ENCODE measurements around the gene PTGER2. TPM values are rescaled to one million over a fixed set of nuclear protein-coding genes. Genes with fewer than 3 reads are reported as not detected.

Gene PTGER2
- polyA plus RNA-seq, 1 donor (not counting 4 experiments of a cell fraction or from before 2014, with no cell fraction given): 0.28 TPM

- Histone ChIP-seq H3K79me2 (ENCODE audit: control insufficient read depth, insufficient read depth, low read length) (no peaks in the 10 kb centered on the region), H3K9me3 (ENCODE audit: control insufficient read depth, low read depth, low read length) (no peaks in the 10 kb centered on the region), H2AFZ (ENCODE audit: control insufficient read depth, low read length) (no peak overlapping the region), H3K36me3 (ENCODE audit: control insufficient read depth in 2 of 2, extremely low read depth in 1 of 2, insufficient read depth in 2 of 2, low read length in 2 of 2) (no peaks in the 10 kb centered on the region), H3K4me2 (ENCODE audit: control insufficient read depth, extremely low read depth, insufficient read depth, low read depth, low read length) (no peak overlapping the region), H3K27ac (ENCODE audit: control insufficient read depth, insufficient read depth, low read length) (no peak overlapping the region), H3K27me3 (ENCODE audit: control insufficient read depth, extremely low read depth, insufficient read depth, low read length) (no peaks in the 10 kb centered on the region), H3K9me1 (ENCODE audit: control insufficient read depth, extremely low read depth, insufficient read depth, low read length) (no peaks in the 10 kb centered on the region), H4K20me1 (ENCODE audit: control insufficient read depth, extremely low read depth, insufficient read depth, low read length) (no peaks in the 10 kb centered on the region), H3K4me1 (ENCODE audit: control insufficient read depth, extremely low read depth, insufficient read depth, low read length) (peaks cover 8% of the 10 kb centered on the region), H3K9ac (ENCODE audit: control insufficient read depth, extremely low read depth, insufficient read depth, low read length) (no peak overlapping the region), H3K4me3 (ENCODE audit: control insufficient read depth in 2 of 3, extremely low read depth in 1 of 3, insufficient read depth in 2 of 3, low read depth in 1 of 3, low read length in 3 of 3) (no peak overlapping the region)
- FAIRE-seq (no peak), DNase-seq (ENCODE audit: low read depth, low spot score) (no peak)
- dilution Hi-C loops (cut with MboI; ENCODE audit: extremely low pct_ligation_motif_present, low sequenced_read_pairs): no loop called here
- no peak for TF ChIP-seq EZH2 (IDR thresholded peaks at IDR 0.05; ENCODE audit: low read length)
- no peak for TF ChIP-seq CTCF (optimal IDR thresholded peaks at IDR 0.05 in 1 of 3, IDR thresholded peaks at IDR 0.05 in 1 of 3, conservative IDR thresholded peaks at IDR 0.05 in 1 of 3; ENCODE audit: extremely low read depth in 1 of 3, insufficient read depth in 2 of 3, low read length in 3 of 3)
Observed at GRCh38 chr14:52333823-52334657, 19.9 kb downstream of the PTGER2 start.

GRCh38 chr14:52336241-52336640 lies 22.1 kb downstream of the PTGER2 start:
- no peaks in the 10 kb centered on the region for H3K27me3 ChIP-seq (ENCODE audit: control insufficient read depth, extremely low read depth, insufficient read depth, low read length)
- no peaks in the 10 kb centered on the region for H3K36me3 ChIP-seq (ENCODE audit: control insufficient read depth in 2 of 2, extremely low read depth in 1 of 2, insufficient read depth in 2 of 2, low read length in 2 of 2)
- no peaks in the 10 kb centered on the region for H3K9me1 ChIP-seq (ENCODE audit: control insufficient read depth, extremely low read depth, insufficient read depth, low read length)
- no peak overlapping the region for H3K4me2 ChIP-seq (ENCODE audit: control insufficient read depth, extremely low read depth, insufficient read depth, low read depth, low read length)
- TF ChIP-seq CTCF (optimal IDR thresholded peaks at IDR 0.05 in 1 of 3, IDR thresholded peaks at IDR 0.05 in 1 of 3, conservative IDR thresholded peaks at IDR 0.05 in 1 of 3; ENCODE audit: extremely low read depth in 1 of 3, insufficient read depth in 2 of 3, low read length in 3 of 3): no peak
- TF ChIP-seq EZH2 (IDR thresholded peaks at IDR 0.05; ENCODE audit: low read length): no peak
- DNase-seq (ENCODE audit: low read depth, low spot score) (no peak), FAIRE-seq (no peak)
- no peak overlapping the region for H3K4me3 ChIP-seq (ENCODE audit: control insufficient read depth in 2 of 3, extremely low read depth in 1 of 3, insufficient read depth in 2 of 3, low read depth in 1 of 3, low read length in 3 of 3)
- H3K27ac ChIP-seq (ENCODE audit: control insufficient read depth, insufficient read depth, low read length): no peak overlapping the region
- no peaks in the 10 kb centered on the region for H4K20me1 ChIP-seq (ENCODE audit: control insufficient read depth, extremely low read depth, insufficient read depth, low read length)
- H3K9ac ChIP-seq (ENCODE audit: control insufficient read depth, extremely low read depth, insufficient read depth, low read length): no peak overlapping the region
- no peaks in the 10 kb centered on the region for H3K79me2 ChIP-seq (ENCODE audit: control insufficient read depth, insufficient read depth, low read length)
- peaks cover 8% of the 10 kb centered on the region for H3K4me1 ChIP-seq (ENCODE audit: control insufficient read depth, extremely low read depth, insufficient read depth, low read length)
- dilution Hi-C loops (cut with MboI; ENCODE audit: extremely low pct_ligation_motif_present, low sequenced_read_pairs): no loop called here
- no peak overlapping the region for H2AFZ ChIP-seq (ENCODE audit: control insufficient read depth, low read length)
- no peaks in the 10 kb centered on the region for H3K9me3 ChIP-seq (ENCODE audit: control insufficient read depth, low read depth, low read length)

Data from keratinocyte (primary cell).